Stimulated activated naive CD4-positive, alpha-beta T cell treated with Interleukin-2 at 50 U/mL for 16 hours (primary cell): ENCODE measurements around the gene OR52I1.

Experiments used
- DNase-seq: peaks from one replicate; lab custom pipeline; 2025; lab: John Stamatoyannopoulos, UW

The OR52I1 gene

GRCh38 chr11:4593739-4594138 is at the start of gene OR52I1:
Gene OR52I1, plus strand, starts transcription at chr11:4594039. Its CDS starts 0 bp downstream, at chr11:4594039.
- DNase-seq = no peak

- no peak for DNase-seq
Measured at GRCh38 chr11:4544891-4545290, 48.9 kb upstream of the OR52I1 start, which contains the start of gene OR52M1. Gene OR52M1, plus strand, starts transcription at chr11:4545191. Its CDS starts 0 bp downstream, at chr11:4545191.

GRCh38 chr11:4546878-4547277 is 47.0 kb upstream of the OR52I1 start:
- no peak for DNase-seq

- no peak for DNase-seq
Measured at GRCh38 chr11:4547416-4547815, 46.4 kb upstream of the OR52I1 start.

- no peak for DNase-seq
Measured at GRCh38 chr11:4551346-4551979, 42.4 kb upstream of the OR52I1 start.

GRCh38 chr11:4559527-4560440 is 34.1 kb upstream of the OR52I1 start:
- DNase-seq = no peak

- DNase-seq = no peak
Measured at GRCh38 chr11:4560467-4560866, 33.4 kb upstream of the OR52I1 start.

- DNase-seq = no peak
Measured at GRCh38 chr11:4565371-4565770, 28.5 kb upstream of the OR52I1 start.

- no peak for DNase-seq
Measured at GRCh38 chr11:4569075-4569474, 24.8 kb upstream of the OR52I1 start.

GRCh38 chr11:4576880-4577279 is 17.0 kb upstream of the OR52I1 start:
- DNase-seq = no peak

GRCh38 chr11:4577761-4578160 is 16.1 kb upstream of the OR52I1 start:
- no peak for DNase-seq

GRCh38 chr11:4578624-4579023 is 15.2 kb upstream of the OR52I1 start:
- no peak for DNase-seq

GRCh38 chr11:4580124-4580523 is 13.7 kb upstream of the OR52I1 start:
- DNase-seq = no peak

GRCh38 chr11:4581443-4581842 is 12.4 kb upstream of the OR52I1 start, which contains the start of gene OR52I2:
Gene OR52I2, plus strand, starts transcription at chr11:4581743.
- DNase-seq = no peak

- DNase-seq = no peak
Measured at GRCh38 chr11:4589017-4589416, 4.8 kb upstream of the OR52I1 start.

- no peak for DNase-seq
Measured at GRCh38 chr11:4605057-4605456, 11.2 kb downstream of the OR52I1 start.

GRCh38 chr11:4606231-4607015 is 12.6 kb downstream of the OR52I1 start:
- no peak for DNase-seq

- DNase-seq = no peak
Measured at GRCh38 chr11:4607096-4607495, 13.3 kb downstream of the OR52I1 start.

GRCh38 chr11:4607781-4608666 is 14.2 kb downstream of the OR52I1 start, which contains the start of gene TRIM68:
Gene TRIM68, minus strand, starts transcription at chr11:4608231. Its CDS starts 2,727 bp downstream, at chr11:4605504.
- DNase-seq = peak; percentile 94

GRCh38 chr11:4610258-4610935 is 16.6 kb downstream of the OR52I1 start:
- DNase-seq = peak; percentile 0

- DNase-seq = no peak
Measured at GRCh38 chr11:4611986-4612385, 18.1 kb downstream of the OR52I1 start.
